ENCODE results near the gene MYCT1.

DNA sequence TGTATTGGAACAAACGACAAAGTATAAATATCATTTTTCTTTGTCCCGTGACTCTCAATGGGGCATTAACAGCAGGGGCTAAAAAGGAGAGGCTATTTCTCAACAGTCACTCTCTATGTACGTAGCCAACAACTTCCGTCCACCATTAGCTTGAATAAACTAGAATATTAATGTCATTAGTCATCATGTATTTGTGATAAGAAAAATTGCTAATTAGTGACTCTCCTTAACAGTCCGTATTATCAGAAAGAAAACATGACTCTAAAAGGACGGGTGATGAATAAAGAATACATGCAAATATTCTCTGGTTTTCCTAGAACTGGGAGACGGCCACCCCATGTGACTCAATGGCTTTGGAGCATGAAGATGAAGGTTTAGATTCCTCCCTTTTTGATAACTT, 71.5 kb downstream of the MYCT1 start:
- TF ChIP-seq, protein P1, sequence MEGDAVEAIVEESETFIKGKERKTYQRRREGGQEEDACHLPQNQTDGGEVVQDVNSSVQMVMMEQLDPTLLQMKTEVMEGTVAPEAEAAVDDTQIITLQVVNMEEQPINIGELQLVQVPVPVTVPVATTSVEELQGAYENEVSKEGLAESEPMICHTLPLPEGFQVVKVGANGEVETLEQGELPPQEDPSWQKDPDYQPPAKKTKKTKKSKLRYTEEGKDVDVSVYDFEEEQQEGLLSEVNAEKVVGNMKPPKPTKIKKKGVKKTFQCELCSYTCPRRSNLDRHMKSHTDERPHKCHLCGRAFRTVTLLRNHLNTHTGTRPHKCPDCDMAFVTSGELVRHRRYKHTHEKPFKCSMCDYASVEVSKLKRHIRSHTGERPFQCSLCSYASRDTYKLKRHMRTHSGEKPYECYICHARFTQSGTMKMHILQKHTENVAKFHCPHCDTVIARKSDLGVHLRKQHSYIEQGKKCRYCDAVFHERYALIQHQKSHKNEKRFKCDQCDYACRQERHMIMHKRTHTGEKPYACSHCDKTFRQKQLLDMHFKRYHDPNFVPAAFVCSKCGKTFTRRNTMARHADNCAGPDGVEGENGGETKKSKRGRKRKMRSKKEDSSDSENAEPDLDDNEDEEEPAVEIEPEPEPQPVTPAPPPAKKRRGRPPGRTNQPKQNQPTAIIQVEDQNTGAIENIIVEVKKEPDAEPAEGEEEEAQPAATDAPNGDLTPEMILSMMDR (IDR thresholded peaks at IDR 0.05; ENCODE audit: poor library complexity) = no peak
- TF ChIP-seq EZH2phosphoT487 (IDR thresholded peaks at IDR 0.05; ENCODE audit: low read depth, severe bottlenecking, unreplicated experiment) (no peak), EZH2 (IDR thresholded peaks at IDR 0.05; ENCODE audit: borderline replicate concordance) (no peak)
